Measurements from ENCODE around the gene RYR3.

Gene RYR3

DNA sequence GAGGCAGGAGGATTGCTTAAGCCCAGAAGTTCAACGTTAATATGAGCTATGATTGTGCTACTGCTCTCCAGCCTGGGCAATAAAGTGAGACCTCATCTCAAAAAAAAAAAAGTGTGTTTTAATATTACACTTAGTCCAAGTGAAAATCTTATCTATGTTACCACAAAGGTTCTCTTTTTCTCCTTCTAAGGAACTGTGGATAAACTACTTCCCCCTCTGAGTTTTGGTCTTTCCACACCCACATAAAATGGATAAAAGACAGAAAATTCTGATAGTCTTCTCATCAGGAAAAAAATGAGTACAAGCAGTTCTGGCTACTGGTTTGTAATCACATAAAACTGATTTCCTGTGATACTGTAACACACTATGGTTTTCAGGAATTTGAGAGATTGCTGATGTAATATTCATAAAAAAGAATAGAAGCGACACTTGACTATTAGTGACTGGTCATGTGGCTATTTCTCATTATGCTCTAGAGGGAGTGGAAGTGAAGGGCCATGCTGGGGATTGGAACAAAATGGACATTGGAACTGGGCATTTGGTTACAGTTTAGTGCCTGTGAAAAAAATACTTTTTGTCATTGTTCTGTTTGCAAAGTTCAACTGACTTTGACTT is 68.2 kb downstream of the RYR3 start:
- CTCF ChIA-PET: no interaction called here
- no peak overlapping the region for H3K4me3 ChIP-seq (ENCODE audit: low read depth, low read length)
- POLR2A ChIA-PET: no interaction called here
- no peak for DNase-seq (ENCODE audit: low read depth, low spot score)
- TF ChIP-seq, protein P1, sequence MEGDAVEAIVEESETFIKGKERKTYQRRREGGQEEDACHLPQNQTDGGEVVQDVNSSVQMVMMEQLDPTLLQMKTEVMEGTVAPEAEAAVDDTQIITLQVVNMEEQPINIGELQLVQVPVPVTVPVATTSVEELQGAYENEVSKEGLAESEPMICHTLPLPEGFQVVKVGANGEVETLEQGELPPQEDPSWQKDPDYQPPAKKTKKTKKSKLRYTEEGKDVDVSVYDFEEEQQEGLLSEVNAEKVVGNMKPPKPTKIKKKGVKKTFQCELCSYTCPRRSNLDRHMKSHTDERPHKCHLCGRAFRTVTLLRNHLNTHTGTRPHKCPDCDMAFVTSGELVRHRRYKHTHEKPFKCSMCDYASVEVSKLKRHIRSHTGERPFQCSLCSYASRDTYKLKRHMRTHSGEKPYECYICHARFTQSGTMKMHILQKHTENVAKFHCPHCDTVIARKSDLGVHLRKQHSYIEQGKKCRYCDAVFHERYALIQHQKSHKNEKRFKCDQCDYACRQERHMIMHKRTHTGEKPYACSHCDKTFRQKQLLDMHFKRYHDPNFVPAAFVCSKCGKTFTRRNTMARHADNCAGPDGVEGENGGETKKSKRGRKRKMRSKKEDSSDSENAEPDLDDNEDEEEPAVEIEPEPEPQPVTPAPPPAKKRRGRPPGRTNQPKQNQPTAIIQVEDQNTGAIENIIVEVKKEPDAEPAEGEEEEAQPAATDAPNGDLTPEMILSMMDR (IDR thresholded peaks at IDR 0.05; ENCODE audit: insufficient read depth, low read length, missing control alignments): no peak

DNA sequence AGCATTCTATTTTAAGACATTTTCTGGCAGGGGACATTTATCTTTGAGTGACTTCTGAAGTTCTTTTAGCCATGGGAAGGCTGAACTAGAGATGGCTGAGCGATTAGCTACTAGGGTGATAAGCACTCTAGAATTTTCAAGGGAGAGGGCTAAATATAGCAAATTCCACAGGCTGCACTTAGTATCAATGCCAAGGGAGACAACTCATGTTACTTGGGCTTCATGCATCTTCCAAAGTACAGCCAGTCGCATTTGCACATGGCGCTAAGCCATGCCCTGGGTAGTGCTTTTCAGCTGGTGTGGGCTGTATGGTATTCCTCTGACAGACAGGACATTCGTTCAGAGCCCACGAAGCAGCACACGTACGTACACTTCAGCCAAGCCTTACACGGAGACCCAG is 69.6 kb downstream of the RYR3 start:
- ChIA-PET POLR2A (no interaction called here), CTCF (no interaction called here)
- no peak for DNase-seq (ENCODE audit: low read depth, low spot score)
- no peak overlapping the region for H3K4me3 ChIP-seq (ENCODE audit: low read depth, low read length)
- TF ChIP-seq, protein P1 (IDR thresholded peaks at IDR 0.05; ENCODE audit: insufficient read depth, low read length, missing control alignments): no peak

- CTCF ChIA-PET: no interaction called here
- H3K4me3 ChIP-seq (ENCODE audit: low read depth, low read length): no peak overlapping the region
- DNase-seq (ENCODE audit: low read depth, low spot score): no peak
- TF ChIP-seq, protein P1 (IDR thresholded peaks at IDR 0.05; ENCODE audit: insufficient read depth, low read length, missing control alignments): no peak
- POLR2A ChIA-PET: no interaction called here
Measured at GRCh38 chr15:33382491-33382890, 71.7 kb downstream of the RYR3 start.

GRCh38 chr15:33384307-33384706 is 73.5 kb downstream of the RYR3 start:
- TF ChIP-seq, protein P1 (IDR thresholded peaks at IDR 0.05; ENCODE audit: insufficient read depth, low read length, missing control alignments): no peak
- CTCF ChIA-PET: no interaction called here
- POLR2A ChIA-PET: no interaction called here
- H3K4me3 ChIP-seq (ENCODE audit: low read depth, low read length): no peak overlapping the region
- no peak for DNase-seq (ENCODE audit: low read depth, low spot score)

DNA sequence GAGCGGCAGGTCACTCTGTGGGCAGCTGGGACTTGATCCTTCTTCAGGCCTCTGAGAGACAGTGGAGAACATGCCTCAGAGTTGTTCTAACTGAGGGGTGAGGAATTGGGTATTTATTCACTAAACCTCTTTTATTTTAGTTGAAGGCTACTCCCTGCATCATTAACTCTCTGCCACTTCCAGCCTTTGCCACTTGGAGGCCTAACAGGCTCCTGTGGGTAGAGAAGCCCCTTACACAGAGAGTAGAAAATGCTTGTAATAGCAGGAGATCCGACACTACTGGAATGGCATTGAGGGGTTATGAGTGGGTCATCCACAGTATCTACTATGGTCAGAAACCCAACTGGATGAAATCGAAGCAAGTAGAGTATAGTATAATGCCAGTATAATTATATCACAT is 81.7 kb downstream of the RYR3 start:
- POLR2A ChIA-PET: no interaction called here
- no peak overlapping the region for H3K4me3 ChIP-seq (ENCODE audit: low read depth, low read length)
- CTCF ChIA-PET: no interaction called here
- no peak for DNase-seq (ENCODE audit: low read depth, low spot score)
- TF ChIP-seq, protein P1 (IDR thresholded peaks at IDR 0.05; ENCODE audit: insufficient read depth, low read length, missing control alignments): no peak

- TF ChIP-seq, protein P1 (IDR thresholded peaks at IDR 0.05; ENCODE audit: insufficient read depth, low read length, missing control alignments): no peak
- H3K4me3 ChIP-seq (ENCODE audit: low read depth, low read length): no peak overlapping the region
- POLR2A ChIA-PET: no interaction called here
- CTCF ChIA-PET: no interaction called here
- DNase-seq (ENCODE audit: low read depth, low spot score): no peak
Measured at GRCh38 chr15:33393546-33393945, 82.8 kb downstream of the RYR3 start.
